PC-3 (cell line): ENCODE results near the gene IKBKE. TPM values are rescaled to one million over a fixed set of nuclear protein-coding genes. Genes with fewer than 3 reads are reported as not detected.

Source experiments
- ATAC-seq: fragments of 200-7000 bp; cut with Tn5 transposase; 2 replicates; pipeline ENCODE4 v1.9.1; 2020; ENCODE audit warnings: mild to moderate bottlenecking, moderate library complexity
- BruUV-seq: library from RNA; stranded (reverse); fragments of 400-500 nt; replicated peaks from 2 replicates; lab custom pipeline; 2021; lab: Mats Ljungman, UMichigan
- CTCF ChIA-PET: fragments of 300-600 bp; sonication (Branson Sonifier 250); formaldehyde crosslinking; loops from one replicate; lab custom pipeline; 2022; ENCODE audit warnings: antibody characterized with exemption; lab: Charles Lee
- POLR2A ChIA-PET: fragments of 300-600 bp; sonication (Branson Sonifier 250); formaldehyde crosslinking; loops from one replicate; lab custom pipeline; 2022; ENCODE audit warnings: antibody characterized with exemption; ENCODE audit not compliant: unreplicated experiment; lab: Charles Lee
- DNase-seq: peaks from one replicate; pipeline ENCODE4 v3.0.0-alpha.2; 2015
- H2AFZ ChIP-seq: fragments of 300-600 bp; sonication (generic); 2 replicates; pipeline ENCODE4 v1.6.0; 2016; ENCODE audit warnings: antibody characterized with exemption, low read length
- H3F3A ChIP-seq: fragments of 300-600 bp; sonication (generic); one replicate; pipeline ENCODE4 v1.6.0; 2017; ENCODE audit warnings: antibody characterized with exemption, low read length, control low read depth, mild to moderate bottlenecking; ENCODE audit not compliant: unreplicated experiment
- H3K27ac ChIP-seq: fragments of 300-600 bp; sonication (generic); 2 replicates; pipeline ENCODE4 v1.5.1; 2016; ENCODE audit warnings: mild to moderate bottlenecking, low read length
- H3K27me3 ChIP-seq: fragments of 300-600 bp; sonication (generic); 2 replicates; pipeline ENCODE4 v1.6.1; 2016; ENCODE audit warnings: low read length, mixed read lengths
- H3K36me3 ChIP-seq: fragments of 300-600 bp; sonication (generic); 2 replicates; pipeline ENCODE4 v1.6.1; 2016; ENCODE audit warnings: low read depth, mixed run types, low read length, mixed read lengths
- H3K4me1 ChIP-seq: fragments of 300-600 bp; sonication (generic); 2 replicates; pipeline ENCODE4 v1.5.1; 2016; ENCODE audit warnings: low read length; ENCODE audit not compliant: insufficient read depth
- H3K4me2 ChIP-seq: fragments of 300-600 bp; sonication (generic); 2 replicates; pipeline ENCODE4 v1.6.0; 2016; ENCODE audit warnings: low read length
- H3K4me3 ChIP-seq: fragments of 300-600 bp; sonication (generic); 2 replicates; pipeline ENCODE4 v1.5.1; 2016; ENCODE audit warnings: mild to moderate bottlenecking, low read length, mixed read lengths
- H3K79me2 ChIP-seq: fragments of 300-600 bp; sonication (generic); 2 replicates; pipeline ENCODE4 v1.6.1; 2017; ENCODE audit warnings: low read length, mixed read lengths
- H3K9ac ChIP-seq: fragments of 300-600 bp; sonication (generic); 2 replicates; pipeline ENCODE4 v1.6.0; 2016; ENCODE audit warnings: mild to moderate bottlenecking, low read length
- H3K9me2 ChIP-seq: fragments of 300-600 bp; sonication (generic); replicated peaks from 2 replicates; pipeline ENCODE4 v1.6.1; 2016; ENCODE audit warnings: mixed run types, low read length, mixed read lengths
- H3K9me3 ChIP-seq: fragments of 300-600 bp; sonication (generic); 2 replicates; pipeline ENCODE4 v1.6.1; 2016; ENCODE audit warnings: low read length, mixed read lengths
- H4K20me1 ChIP-seq: fragments of 300-600 bp; sonication (generic); 2 replicates; pipeline ENCODE4 v1.6.1; 2016; ENCODE audit warnings: low read length, mixed read lengths
- EZH2 ChIP-seq: fragments of 300-600 bp; sonication (generic); IDR thresholded peaks from one replicate; pipeline ENCODE4 v1.6.1; 2017; ENCODE audit warnings: antibody characterized with exemption, mild to moderate bottlenecking, low read length; ENCODE audit not compliant: unreplicated experiment
- EZH2phosphoT487 ChIP-seq: fragments of 300-600 bp; sonication (generic); IDR thresholded peaks from 2 replicates; pipeline ENCODE4 v1.6.1; 2018; ENCODE audit warnings: mild to moderate bottlenecking, antibody characterized with exemption, low read length, borderline replicate concordance
- intact Hi-C: fragments of 100-400 bp; cut with micrococcal nuclease; formaldehyde crosslinking; loops from 2 replicates; pipeline ENCODE4 v1.9.0; 2023
- total RNA-seq: library from RNA; depleted of rRNA; stranded (reverse); fragments of >200 nt; gene quantifications from 2 replicates; pipeline ENCODE4 v1.2.3, GENCODE V29; 2014
- TF ChIP-seq, protein P1 (sequence below): fragments of 300-600 bp; sonication (generic); conservative IDR thresholded peaks from 2 replicates; pipeline ENCODE4 v1.5.1; 2017; ENCODE audit warnings: antibody characterized with exemption, low read depth, mild to moderate bottlenecking, low read length

IKBKE gene
- total RNA-seq, 1 experiment from 2014 or later, result 28.3 TPM

DNA sequence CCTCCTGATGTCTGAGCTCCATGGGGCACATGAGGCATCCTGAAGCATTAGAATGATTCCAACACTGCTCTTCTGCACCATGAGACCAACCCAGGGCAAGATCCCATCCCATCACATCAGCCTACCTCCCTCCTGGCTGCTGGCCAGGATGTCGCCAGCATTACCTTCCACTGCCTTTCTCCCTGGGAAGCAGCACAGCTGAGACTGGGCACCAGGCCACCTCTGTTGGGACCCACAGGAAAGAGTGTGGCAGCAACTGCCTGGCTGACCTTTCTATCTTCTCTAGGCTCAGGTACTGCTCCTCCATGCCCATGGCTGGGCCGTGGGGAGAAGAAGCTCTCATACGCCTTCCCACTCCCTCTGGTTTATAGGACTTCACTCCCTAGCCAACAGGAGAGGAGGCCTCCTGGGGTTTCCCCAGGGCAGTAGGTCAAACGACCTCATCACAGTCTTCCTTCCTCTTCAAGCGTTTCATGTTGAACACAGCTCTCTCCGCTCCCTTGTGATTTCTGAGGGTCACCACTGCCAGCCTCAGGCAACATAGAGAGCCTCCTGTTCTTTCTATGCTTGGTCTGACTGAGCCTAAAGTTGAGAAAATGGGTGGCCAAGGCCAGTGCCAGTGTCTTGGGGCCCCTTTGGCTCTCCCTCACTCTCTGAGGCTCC lies 26.0 kb downstream of the IKBKE start:
- Histone ChIP-seq H3K27ac (no peak overlapping the region), H4K20me1 (no peaks in the 10 kb centered on the region), H3F3A (no peaks in the 10 kb centered on the region), H3K9ac (no peak overlapping the region), H3K9me3 (no peaks in the 10 kb centered on the region), H3K4me2 (no peak overlapping the region), H3K36me3 (peaks cover 8% of the 10 kb centered on the region; the same call in 1 of the 2 replicates), H3K4me3 (no peak overlapping the region), H2AFZ (no peak overlapping the region), H3K4me1 (peaks cover 15% of the 10 kb centered on the region), H3K9me2 (no peaks in the 10 kb centered on the region), H3K79me2 (no peaks in the 10 kb centered on the region), H3K27me3 (no peaks in the 10 kb centered on the region)
- ATAC-seq, result no peak
- TF ChIP-seq, protein P1, sequence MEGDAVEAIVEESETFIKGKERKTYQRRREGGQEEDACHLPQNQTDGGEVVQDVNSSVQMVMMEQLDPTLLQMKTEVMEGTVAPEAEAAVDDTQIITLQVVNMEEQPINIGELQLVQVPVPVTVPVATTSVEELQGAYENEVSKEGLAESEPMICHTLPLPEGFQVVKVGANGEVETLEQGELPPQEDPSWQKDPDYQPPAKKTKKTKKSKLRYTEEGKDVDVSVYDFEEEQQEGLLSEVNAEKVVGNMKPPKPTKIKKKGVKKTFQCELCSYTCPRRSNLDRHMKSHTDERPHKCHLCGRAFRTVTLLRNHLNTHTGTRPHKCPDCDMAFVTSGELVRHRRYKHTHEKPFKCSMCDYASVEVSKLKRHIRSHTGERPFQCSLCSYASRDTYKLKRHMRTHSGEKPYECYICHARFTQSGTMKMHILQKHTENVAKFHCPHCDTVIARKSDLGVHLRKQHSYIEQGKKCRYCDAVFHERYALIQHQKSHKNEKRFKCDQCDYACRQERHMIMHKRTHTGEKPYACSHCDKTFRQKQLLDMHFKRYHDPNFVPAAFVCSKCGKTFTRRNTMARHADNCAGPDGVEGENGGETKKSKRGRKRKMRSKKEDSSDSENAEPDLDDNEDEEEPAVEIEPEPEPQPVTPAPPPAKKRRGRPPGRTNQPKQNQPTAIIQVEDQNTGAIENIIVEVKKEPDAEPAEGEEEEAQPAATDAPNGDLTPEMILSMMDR, result no peak
- TF ChIP-seq EZH2phosphoT487, result no peak
- no peak for TF ChIP-seq EZH2
- intact Hi-C loops, result no loop called here
- no peak for DNase-seq
- ChIA-PET POLR2A (interaction anchor here (0.6 kb wide), 1 partner anchor 17 kb away, joined by 3 read pairs; no protein-coding TSS in a partner anchor), CTCF (interaction anchor here (1.1 kb wide), 1 partner anchor 116 kb away, joined by 7 read pairs; the partner anchor contains the start of gene EIF2D)
- BruUV-seq, result no TSS peak

DNA sequence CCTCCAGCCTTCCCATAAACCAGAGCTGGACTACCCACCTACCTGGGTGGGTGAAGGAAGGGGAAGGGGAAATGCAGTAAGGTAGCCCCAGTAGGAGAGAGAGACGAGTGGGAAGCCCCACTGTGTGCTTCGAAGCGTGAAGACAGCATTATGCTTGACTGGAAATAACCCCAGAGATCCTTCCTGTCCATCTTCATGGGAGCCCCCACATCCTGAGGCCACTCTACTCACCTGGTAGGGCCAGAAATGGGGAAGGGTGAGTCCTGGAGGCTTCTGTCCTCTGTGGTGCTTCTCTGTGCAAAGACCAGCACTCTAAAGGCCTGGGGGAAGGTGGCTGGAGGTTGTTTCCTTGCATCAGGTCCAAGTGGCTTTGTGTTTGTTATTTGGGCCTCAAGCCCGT lies 27.1 kb downstream of the IKBKE start:
- ChIA-PET POLR2A (no interaction called here), CTCF (interaction anchor here (0.7 kb wide), 1 partner anchor 132 kb away, joined by 7 read pairs; no protein-coding TSS in a partner anchor)
- Histone ChIP-seq H3F3A (no peaks in the 10 kb centered on the region), H3K9me3 (no peaks in the 10 kb centered on the region), H3K27ac (no peak overlapping the region), H3K27me3 (no peaks in the 10 kb centered on the region), H2AFZ (no peak overlapping the region), H3K9ac (no peak overlapping the region), H3K4me1 (peaks cover 15% of the 10 kb centered on the region), H3K79me2 (no peaks in the 10 kb centered on the region), H3K4me3 (no peak overlapping the region), H4K20me1 (no peaks in the 10 kb centered on the region), H3K4me2 (no peak overlapping the region), H3K36me3 (peaks cover under 1% of the 10 kb centered on the region; the same call in 1 of the 2 replicates), H3K9me2 (no peaks in the 10 kb centered on the region)
- intact Hi-C loops, result no loop called here
- no TSS peak for BruUV-seq
- TF ChIP-seq, protein P1, result no peak
- ATAC-seq, result no peak
- DNase-seq, result no peak

DNA sequence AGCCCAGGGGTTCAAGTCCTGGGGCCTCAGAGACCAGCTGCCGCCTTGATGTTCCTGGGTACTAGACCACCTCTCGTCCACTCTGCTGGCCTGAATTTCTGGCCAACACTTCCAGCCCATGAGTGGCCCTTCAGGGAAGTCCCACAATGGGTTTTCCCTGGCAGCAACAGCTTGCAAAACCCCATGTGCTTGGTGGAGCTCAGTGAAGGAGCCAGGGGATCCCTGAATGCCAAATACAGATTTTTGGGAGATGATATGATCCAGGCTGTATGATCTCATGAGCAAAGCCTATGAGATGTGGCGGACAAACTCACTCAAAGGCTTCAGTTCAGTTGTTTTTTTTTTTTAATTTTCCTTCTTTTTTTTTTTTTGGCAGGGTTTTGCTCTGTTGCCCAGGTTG lies 27.5 kb downstream of the IKBKE start:
- CTCF ChIA-PET, result interaction anchor here (0.7 kb wide), 1 partner anchor 131 kb away, joined by 7 read pairs; no protein-coding TSS in a partner anchor

More for the DNA sequence above, 27.5 kb downstream of the IKBKE start:
- no peak overlapping the region for H3K27ac ChIP-seq
- no peaks in the 10 kb centered on the region; the same call in 1 of the 2 replicates for H3K36me3 ChIP-seq
- H3K9ac ChIP-seq, result no peak overlapping the region
- H3K9me2 ChIP-seq, result no peaks in the 10 kb centered on the region
- no peak overlapping the region for H3K4me3 ChIP-seq
- H3K4me2 ChIP-seq, result no peak overlapping the region
- no peaks in the 10 kb centered on the region for H3K79me2 ChIP-seq
- H3K4me1 ChIP-seq, result peaks cover 15% of the 10 kb centered on the region
- H2AFZ ChIP-seq, result no peak overlapping the region
- DNase-seq (no peak), ATAC-seq (no peak)
- no TSS peak for BruUV-seq
- intact Hi-C loops, result no loop called here
- TF ChIP-seq, protein P1, result no peak
- TF ChIP-seq EZH2 (no peak), EZH2phosphoT487 (no peak)
- H3K9me3 ChIP-seq, result no peaks in the 10 kb centered on the region
- no peaks in the 10 kb centered on the region for H3K27me3 ChIP-seq
- H4K20me1 ChIP-seq, result no peaks in the 10 kb centered on the region
- POLR2A ChIA-PET, result no interaction called here
- no peaks in the 10 kb centered on the region for H3F3A ChIP-seq
